SH-SY5Y (cell line): ENCODE data around the gene ARFGEF3.

Source experiments
- GATA2 ChIP-seq: IDR thresholded peaks from 2 replicates; pipeline ENCODE4 v1.6.1; 2011; ENCODE audit warnings: mild to moderate bottlenecking, low read depth, low read length
- GATA3 ChIP-seq: IDR thresholded peaks from 2 replicates; pipeline ENCODE4 v1.6.1; 2011; ENCODE audit warnings: low read depth, mild to moderate bottlenecking, low read length, moderate library complexity

DNA sequence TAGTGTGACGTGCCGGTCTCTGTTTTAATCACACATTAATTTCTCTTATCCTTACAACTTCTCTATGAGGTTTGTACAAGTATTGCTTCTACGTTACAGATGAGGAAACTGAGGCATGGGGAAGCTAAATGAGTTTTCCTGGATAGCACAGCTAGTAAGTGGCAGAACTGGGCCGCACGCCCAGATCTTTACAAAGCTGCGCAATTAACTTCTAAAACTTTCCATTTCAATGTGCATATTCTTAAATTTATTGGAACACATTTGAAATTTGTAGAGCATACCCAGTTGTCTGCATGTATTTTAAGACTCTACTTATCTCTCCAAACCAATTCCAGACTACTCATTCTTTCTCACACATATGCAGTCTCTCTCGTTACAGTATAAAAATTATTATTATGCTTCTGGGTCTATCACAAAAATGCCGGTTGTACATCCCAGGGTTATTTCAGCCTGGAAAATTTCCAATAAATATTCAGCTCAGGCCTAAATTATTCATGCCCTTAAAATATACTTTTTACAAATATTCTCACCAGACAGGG is 44.3 kb upstream of the ARFGEF3 start:
- TF ChIP-seq GATA3 (no peak), GATA2 (no peak)
